Osteocyte (in vitro differentiated cells): ENCODE data around the gene LRRC27. TPM values are rescaled to one million over a fixed set of nuclear protein-coding genes. Genes with fewer than 3 reads are reported as not detected.
A peak's percentile ranks its signal among the peaks of the same experiment; 100 is the strongest.
"Not testable (repeated sequence)": the region's sequence is repeated elsewhere in the genome, so short reads cannot be mapped to it uniquely, and the experiment has no call there.

Experiments
- DNase-seq: peaks from one replicate; pipeline ENCODE4 v3.0.0; 2021; ENCODE audit warnings: mixed read lengths; ENCODE audit not compliant: unreplicated experiment; ENCODE audit errors: extremely low spot score
- H3K27ac Mint-ChIP-seq: one replicate; pipeline ENCODE4 v1.8.0; 2021; ENCODE audit warnings: mild to moderate bottlenecking, mixed read lengths; ENCODE audit not compliant: unreplicated experiment
- H3K27me3 Mint-ChIP-seq: one replicate; pipeline ENCODE4 v1.8.0; 2021; ENCODE audit warnings: mixed read lengths; ENCODE audit not compliant: unreplicated experiment
- H3K36me3 Mint-ChIP-seq: one replicate; pipeline ENCODE4 v1.8.0; 2021; ENCODE audit warnings: mixed read lengths; ENCODE audit not compliant: unreplicated experiment
- H3K4me1 Mint-ChIP-seq: one replicate; pipeline ENCODE4 v1.8.0; 2021; ENCODE audit warnings: mixed read lengths; ENCODE audit not compliant: unreplicated experiment
- H3K4me3 Mint-ChIP-seq: one replicate; pipeline ENCODE4 v1.8.0; 2021; ENCODE audit warnings: mild to moderate bottlenecking, moderate library complexity, mixed read lengths; ENCODE audit not compliant: unreplicated experiment
- H3K9me3 Mint-ChIP-seq: one replicate; pipeline ENCODE4 v1.8.0; 2021; ENCODE audit warnings: mixed read lengths; ENCODE audit not compliant: unreplicated experiment
- CTCF ChIP-seq: fragments of 200-600 bp; sonication (generic); IDR thresholded peaks from 2 replicates; pipeline ENCODE4 v1.5.0; 2021; ENCODE audit warnings: antibody characterized with exemption, mild to moderate bottlenecking, moderate library complexity
- total RNA-seq: library from RNA; stranded (reverse); gene quantifications from 2 replicates; pipeline ENCODE4 v1.2.1, GENCODE V29; 2021

Gene LRRC27
- total RNA-seq, 1 donor from 2014 or later: 18.9 TPM

- Mint-ChIP-seq H3K4me3 (no peak overlapping the region), H3K9me3 (no peaks in the 10 kb centered on the region), H3K4me1 (peaks cover 16% of the 10 kb centered on the region), H3K36me3 (no peaks in the 10 kb centered on the region), H3K27ac (no peak overlapping the region), H3K27me3 (no peaks in the 10 kb centered on the region)
- DNase-seq: no peak
- no peak for TF ChIP-seq CTCF
Measured at GRCh38 chr10:132385721-132386418, 53.9 kb downstream of the LRRC27 start.

- no peak for DNase-seq
- Mint-ChIP-seq H3K27me3 (no peaks in the 10 kb centered on the region), H3K36me3 (no peaks in the 10 kb centered on the region), H3K9me3 (no peaks in the 10 kb centered on the region), H3K4me1 (peaks cover 16% of the 10 kb centered on the region), H3K4me3 (no peak overlapping the region), H3K27ac (no peak overlapping the region)
- TF ChIP-seq CTCF: no peak
Measured at GRCh38 chr10:132386419-132386831, 54.4 kb downstream of the LRRC27 start.

DNA sequence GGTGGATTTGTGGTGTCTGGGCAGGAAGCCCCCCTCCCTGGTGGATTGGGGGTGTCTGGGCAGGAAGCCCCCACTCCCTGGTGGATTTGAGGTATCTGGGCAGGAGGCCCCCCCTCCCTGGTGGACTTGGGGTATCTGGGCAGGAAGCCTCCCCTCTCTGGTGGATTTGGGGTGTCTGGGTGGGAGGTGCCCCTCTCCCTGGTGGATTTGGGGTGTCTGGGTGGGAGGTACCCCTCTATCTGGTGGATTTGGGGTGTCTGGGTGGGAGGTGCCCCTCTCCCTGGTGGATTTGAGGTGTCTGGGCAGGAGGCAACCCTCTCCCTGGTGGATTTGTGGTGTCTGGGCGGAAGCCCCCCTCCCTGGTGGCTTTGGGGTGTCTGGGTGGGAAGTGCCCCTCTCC lies 54.9 kb downstream of the LRRC27 start:
- not testable (repeated sequence) for H3K36me3 Mint-ChIP-seq, H3K27ac Mint-ChIP-seq, H3K27me3 Mint-ChIP-seq, H3K9me3 Mint-ChIP-seq, H3K4me3 Mint-ChIP-seq, DNase-seq
- H3K4me1 Mint-ChIP-seq: peaks cover 16% of the 10 kb centered on the region

- Mint-ChIP-seq H3K9me3 (no peaks in the 10 kb centered on the region), H3K36me3 (no peaks in the 10 kb centered on the region), H3K4me1 (peaks cover 16% of the 10 kb centered on the region), H3K4me3 (peak overlapping the region; percentile 45), H3K27ac (peak overlapping the region; percentile 71), H3K27me3 (no peaks in the 10 kb centered on the region)
- DNase-seq: no peak
- TF ChIP-seq CTCF: peak; percentile 67
Measured at GRCh38 chr10:132387764-132388210, 55.8 kb downstream of the LRRC27 start.

GRCh38 chr10:132388891-132389432 lies 57.0 kb downstream of the LRRC27 start:
- Mint-ChIP-seq H3K27ac (no peak overlapping the region), H3K36me3 (no peaks in the 10 kb centered on the region), H3K27me3 (no peaks in the 10 kb centered on the region), H3K4me3 (no peak overlapping the region), H3K4me1 (peaks cover 19% of the 10 kb centered on the region), H3K9me3 (no peaks in the 10 kb centered on the region)
- TF ChIP-seq CTCF: no peak
- no peak for DNase-seq
